GM12874 (cell line): ENCODE measurements around the gene FAM135A.

Source experiments
- TF ChIP-seq, protein P1 (sequence below): IDR thresholded peaks from 2 replicates; pipeline ENCODE4 v1.5.1; 2011; ENCODE audit warnings: low read depth, mild to moderate bottlenecking, control low read depth, low read length, moderate library complexity; ENCODE audit not compliant: insufficient read depth

FAM135A gene

DNA sequence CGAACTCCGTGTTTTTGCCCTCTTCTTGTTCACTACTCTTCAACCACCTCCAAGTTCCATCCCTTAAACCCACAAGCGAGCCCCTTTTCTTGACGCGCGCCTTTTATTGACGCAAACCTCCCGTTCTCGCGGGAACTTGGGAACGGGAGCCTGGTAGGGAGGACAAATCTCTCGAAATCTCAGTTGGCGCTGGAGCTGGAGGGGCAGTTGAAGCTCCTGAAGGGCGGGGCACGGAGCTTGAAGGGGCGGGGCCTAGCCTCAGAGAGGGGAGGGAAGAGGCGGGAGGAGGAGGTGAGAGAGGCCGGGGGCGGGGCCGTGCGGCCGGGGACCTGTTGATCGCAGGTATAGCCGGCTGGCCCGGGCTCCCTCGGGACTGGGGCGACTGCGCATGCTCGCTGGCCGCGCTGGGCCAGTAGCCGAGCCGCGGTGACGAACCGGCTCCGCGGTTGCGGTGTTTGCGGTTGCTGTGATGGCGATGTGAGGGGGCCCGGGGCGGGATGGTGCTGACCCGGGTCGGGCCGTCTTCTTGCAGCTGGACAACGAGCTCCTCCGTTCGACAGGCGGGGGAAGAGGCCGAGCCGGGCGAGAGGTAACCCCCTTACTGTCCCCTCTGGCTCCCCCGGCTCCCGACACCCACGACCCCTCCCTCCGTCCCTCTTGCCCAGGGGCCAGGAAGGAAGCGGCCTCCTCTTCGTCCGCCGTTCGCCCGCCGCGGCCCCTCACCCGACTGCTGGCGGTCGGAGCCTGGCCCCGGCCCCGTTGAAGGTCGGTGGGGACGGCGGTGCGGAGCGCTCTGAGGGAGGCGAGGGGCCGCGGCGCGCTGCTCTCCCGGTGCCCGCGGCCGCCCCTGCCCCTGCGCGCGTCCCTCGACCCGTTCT lies at the start of gene FAM135A:
FAM135A (plus strand) TSS at position 395 of the 878 bp plus-strand sequence. CDS start 14,835 bp downstream, outside the sequence.
- TF ChIP-seq, protein P1, sequence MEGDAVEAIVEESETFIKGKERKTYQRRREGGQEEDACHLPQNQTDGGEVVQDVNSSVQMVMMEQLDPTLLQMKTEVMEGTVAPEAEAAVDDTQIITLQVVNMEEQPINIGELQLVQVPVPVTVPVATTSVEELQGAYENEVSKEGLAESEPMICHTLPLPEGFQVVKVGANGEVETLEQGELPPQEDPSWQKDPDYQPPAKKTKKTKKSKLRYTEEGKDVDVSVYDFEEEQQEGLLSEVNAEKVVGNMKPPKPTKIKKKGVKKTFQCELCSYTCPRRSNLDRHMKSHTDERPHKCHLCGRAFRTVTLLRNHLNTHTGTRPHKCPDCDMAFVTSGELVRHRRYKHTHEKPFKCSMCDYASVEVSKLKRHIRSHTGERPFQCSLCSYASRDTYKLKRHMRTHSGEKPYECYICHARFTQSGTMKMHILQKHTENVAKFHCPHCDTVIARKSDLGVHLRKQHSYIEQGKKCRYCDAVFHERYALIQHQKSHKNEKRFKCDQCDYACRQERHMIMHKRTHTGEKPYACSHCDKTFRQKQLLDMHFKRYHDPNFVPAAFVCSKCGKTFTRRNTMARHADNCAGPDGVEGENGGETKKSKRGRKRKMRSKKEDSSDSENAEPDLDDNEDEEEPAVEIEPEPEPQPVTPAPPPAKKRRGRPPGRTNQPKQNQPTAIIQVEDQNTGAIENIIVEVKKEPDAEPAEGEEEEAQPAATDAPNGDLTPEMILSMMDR: no peak

DNA sequence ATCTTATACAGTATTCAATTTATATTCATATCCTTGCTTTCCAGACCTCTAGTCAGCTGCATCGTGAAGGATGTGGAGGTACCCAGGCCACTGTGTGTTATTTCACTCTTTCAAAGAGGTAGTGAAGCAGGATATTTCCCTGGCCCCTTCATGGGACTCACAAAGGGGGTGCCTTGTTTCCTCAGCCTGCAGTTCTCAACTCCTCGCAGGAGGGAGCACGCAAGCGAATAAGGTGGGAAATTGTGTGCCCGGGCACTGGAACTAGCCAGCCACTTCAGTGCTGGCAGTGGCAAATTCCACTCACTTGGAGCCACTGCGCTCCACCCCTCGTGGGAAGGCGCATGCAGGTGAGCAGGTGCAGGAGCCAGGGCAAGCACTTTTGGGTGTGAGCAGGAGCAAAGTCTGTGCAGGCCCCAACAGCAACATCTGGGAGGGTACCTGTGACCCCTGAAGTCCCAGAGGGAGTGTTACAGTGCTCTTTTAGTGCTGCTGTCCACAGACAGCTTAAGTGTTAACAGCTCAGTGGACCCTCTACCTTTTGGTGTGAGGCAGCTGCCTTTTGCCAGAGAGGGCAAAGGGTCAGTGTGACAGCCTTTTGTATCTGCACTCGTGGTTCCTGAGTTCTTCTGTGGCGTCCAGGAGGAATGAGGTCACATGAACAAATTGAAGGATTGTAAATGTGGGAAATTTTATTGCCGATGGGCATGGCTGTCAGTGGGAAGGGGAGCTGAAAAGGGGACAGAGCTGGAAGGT lies 49.4 kb upstream of the FAM135A start:
- TF ChIP-seq, protein P1: no peak

DNA sequence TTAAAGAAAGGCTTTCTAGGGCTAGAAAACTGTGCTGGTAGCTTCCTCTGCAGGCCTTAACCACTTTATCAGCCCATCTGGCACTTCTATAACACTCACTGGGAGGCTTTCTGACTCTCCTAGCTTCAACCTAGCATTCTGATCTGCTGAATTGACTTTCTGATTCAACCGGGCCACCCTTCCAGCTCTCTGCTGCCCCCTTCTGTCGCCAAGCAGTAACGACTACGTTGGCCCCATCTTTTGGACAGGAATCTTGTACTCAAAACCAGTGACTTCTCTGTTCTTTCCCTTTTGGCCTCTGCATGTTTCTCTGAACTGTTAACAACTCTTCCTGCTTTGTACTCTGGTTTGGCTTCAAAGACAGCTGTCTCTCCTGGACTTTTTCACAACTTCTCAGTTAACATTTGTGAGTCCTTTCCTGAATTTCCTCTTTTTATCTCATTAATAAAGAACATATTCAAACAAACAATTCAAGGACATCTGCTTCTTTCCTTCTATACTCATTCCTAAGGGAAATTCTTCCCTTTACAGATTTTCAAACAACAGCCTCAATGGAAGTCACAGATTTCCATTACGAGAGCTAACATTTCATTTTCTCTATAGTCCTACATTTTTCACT lies 43.9 kb upstream of the FAM135A start:
- TF ChIP-seq, protein P1: peak; percentile 89

DNA sequence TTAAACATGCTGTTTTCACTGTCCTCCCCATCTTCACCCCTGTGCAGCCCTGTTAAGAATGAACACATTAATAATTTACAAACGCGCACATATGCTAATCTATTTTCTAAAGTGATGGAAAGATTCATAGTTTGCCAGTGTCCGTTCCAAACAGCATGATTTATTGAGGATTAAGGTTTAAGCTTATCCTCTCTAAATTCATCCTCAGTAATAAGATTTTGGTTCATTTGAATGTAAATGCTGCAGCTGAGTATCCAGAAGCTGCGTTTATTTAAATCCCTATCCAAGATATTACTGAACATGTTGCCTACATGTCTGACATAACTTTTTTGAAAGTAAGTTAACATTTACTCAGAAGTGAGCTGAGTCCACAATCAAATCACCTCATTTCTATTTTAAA lies 42.8 kb upstream of the FAM135A start:
- TF ChIP-seq, protein P1: no peak

DNA sequence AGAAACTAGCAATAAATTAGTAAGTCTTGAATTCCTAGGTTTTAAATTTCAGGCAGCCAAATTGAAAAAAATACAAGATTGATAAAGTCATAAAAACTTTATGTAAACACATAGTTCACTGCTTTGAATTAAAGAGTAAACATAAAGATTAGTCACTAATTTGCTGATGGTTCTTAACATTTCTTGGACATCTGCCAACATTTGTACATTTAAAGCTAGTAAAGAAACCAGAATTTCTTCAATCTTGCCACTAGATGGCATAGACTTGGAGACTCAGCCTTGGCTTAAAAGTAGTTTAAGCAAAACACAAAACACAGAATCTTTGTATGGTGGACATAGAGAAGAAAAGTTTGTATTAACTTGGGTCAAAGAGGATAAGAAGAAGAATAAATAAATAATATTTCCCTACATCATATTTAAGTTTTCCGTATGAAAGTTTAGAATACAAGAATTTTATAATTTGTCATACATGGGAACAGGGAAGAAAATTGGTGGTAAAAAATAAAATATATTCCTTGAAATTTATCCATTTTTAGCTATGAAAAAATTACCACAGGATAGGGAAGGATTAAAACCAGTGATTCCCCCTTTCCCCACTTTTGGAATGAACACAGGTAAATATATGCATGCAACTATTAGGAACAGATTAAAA lies 41.7 kb upstream of the FAM135A start:
- TF ChIP-seq, protein P1: peak; percentile 52

DNA sequence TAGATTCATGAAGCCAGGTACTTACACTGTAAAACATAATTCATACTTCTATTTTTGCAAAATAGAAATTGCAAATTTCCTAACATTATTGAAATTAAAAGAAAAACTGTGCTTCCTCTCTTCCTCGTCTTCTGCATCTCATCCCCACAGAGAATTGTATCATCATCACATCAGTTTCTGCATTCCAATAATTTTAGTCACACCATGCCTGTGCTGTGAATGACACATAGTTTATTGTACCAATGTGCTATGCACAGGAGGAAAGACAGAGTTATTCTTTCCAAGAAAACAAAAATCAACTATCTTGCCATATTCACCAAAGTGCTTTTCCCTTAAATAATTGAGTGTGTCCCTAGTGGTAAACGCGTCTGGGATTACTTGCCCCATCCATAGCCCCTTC lies 38.1 kb upstream of the FAM135A start:
- TF ChIP-seq, protein P1: no peak
